HFF-Myc (cell line): ENCODE results near the gene PPP2R1A.

Experiments
- DNase-seq: peaks from one replicate; pipeline ENCODE4 v3.0.0-alpha.2; 2011; ENCODE audit warnings: low read depth; ENCODE audit errors: extremely low read depth
- H3K4me3 ChIP-seq: replicated peaks from 2 replicates; pipeline ENCODE4 v1.5.1; 2011; ENCODE audit warnings: low read depth, mild to moderate bottlenecking, control low read depth, low read length
- TF ChIP-seq, protein P1 (sequence below): IDR thresholded peaks from 2 replicates; pipeline ENCODE4 v1.5.1; 2012; ENCODE audit warnings: mild to moderate bottlenecking, low read depth, low read length, control low read depth; ENCODE audit errors: missing control alignments

The PPP2R1A gene

DNA sequence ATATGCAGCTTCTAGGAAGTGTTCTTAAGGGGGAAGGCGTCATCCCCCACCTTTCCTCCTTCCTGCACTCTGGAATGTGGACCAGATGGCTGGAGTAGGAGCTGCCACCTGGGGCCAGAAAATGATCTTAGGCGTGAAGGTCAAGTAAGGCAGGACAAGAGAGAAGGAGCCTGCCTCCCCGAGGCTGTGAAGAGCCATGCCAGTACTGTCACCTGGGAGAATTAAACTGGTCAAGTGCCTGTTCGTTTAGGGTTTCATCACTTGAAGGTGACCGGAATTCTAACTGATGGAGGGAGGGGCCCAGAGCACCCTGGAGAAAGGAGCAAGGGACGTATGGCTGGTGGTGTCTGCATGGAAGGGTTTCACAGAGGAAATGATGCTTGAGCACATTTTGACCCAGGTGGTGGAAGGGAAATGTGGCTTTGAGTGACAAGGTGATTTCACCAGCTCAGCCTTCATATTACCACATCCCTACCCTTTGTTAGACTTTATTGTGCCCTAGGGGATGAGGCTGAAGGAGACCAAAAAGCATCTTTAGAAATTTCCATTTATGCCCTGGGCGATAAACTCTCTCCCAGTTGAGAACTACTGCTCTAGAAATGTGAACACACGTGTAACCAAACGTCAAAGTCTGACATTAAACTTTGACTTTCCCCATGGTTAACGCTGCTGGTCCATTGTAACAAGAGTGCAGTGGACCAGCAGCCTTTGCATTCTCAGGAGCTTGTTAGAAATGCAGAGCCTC lies 37.5 kb downstream of the PPP2R1A start:
- H3K4me3 ChIP-seq, result no peak overlapping the region
- TF ChIP-seq, protein P1, sequence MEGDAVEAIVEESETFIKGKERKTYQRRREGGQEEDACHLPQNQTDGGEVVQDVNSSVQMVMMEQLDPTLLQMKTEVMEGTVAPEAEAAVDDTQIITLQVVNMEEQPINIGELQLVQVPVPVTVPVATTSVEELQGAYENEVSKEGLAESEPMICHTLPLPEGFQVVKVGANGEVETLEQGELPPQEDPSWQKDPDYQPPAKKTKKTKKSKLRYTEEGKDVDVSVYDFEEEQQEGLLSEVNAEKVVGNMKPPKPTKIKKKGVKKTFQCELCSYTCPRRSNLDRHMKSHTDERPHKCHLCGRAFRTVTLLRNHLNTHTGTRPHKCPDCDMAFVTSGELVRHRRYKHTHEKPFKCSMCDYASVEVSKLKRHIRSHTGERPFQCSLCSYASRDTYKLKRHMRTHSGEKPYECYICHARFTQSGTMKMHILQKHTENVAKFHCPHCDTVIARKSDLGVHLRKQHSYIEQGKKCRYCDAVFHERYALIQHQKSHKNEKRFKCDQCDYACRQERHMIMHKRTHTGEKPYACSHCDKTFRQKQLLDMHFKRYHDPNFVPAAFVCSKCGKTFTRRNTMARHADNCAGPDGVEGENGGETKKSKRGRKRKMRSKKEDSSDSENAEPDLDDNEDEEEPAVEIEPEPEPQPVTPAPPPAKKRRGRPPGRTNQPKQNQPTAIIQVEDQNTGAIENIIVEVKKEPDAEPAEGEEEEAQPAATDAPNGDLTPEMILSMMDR, result no peak
- no peak for DNase-seq

DNA sequence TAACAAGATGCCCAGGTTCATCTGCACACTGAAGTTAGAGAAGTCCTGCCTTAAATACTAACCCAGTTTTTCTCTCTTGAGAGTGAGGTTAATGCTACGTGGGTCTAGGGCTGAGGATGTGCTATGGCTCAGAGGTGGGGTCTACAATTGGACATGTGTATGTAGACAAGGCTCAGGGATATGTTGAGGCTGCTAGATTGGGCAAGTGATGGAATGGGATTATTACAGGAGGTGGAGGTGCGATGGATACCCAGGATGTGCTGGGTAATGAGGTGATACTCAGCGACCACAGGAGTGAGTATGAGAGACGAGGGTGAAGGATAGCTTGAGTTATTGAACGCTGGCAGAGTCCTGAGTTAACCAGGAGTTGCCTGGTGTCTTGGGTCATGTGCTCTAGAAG lies 38.1 kb downstream of the PPP2R1A start:
- no peak overlapping the region for H3K4me3 ChIP-seq
- DNase-seq, result no peak
- TF ChIP-seq, protein P1, result no peak

DNA sequence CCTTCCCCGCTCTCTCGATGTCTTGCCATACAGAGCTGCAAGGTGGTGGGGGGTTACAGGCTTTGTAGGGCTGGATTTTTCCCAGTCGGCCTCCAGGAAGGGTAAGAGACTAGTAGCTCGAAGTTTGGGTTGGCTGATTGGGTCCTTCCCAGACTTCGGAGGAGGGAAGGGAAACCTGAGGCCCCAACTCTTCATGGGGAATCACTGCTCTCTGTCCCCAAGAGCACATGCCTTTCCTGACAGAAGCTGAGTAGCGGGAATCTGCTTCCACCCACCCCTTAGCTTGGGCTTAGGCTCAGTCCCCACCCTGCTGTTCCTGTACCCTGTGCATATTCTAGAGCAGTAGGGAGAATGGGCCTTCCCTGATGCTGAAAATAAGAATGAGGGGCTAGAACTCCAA lies 39.7 kb downstream of the PPP2R1A start:
- no peak overlapping the region for H3K4me3 ChIP-seq
- TF ChIP-seq, protein P1, result no peak
- DNase-seq, result no peak

DNA sequence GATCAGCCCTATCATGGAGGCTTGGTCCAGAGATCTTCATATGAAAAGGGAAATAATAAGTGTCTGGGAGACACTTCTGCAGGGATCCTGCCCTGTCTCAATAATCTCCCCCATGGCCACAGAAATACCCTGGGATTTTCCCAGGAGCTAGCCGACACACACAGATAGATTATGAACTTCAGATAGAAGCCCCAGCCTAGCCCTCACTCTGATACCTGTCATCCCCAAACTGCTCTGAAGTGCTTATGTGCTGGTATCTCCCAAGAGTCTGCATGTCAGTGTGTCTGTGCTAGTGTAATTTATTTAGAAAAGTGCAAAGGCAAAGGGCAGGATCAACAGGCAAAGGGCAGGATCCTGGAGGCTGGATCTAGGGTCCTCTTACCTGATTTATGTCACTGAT lies 40.8 kb downstream of the PPP2R1A start:
- no peak for DNase-seq
- H3K4me3 ChIP-seq, result no peak overlapping the region
- TF ChIP-seq, protein P1, result no peak

DNA sequence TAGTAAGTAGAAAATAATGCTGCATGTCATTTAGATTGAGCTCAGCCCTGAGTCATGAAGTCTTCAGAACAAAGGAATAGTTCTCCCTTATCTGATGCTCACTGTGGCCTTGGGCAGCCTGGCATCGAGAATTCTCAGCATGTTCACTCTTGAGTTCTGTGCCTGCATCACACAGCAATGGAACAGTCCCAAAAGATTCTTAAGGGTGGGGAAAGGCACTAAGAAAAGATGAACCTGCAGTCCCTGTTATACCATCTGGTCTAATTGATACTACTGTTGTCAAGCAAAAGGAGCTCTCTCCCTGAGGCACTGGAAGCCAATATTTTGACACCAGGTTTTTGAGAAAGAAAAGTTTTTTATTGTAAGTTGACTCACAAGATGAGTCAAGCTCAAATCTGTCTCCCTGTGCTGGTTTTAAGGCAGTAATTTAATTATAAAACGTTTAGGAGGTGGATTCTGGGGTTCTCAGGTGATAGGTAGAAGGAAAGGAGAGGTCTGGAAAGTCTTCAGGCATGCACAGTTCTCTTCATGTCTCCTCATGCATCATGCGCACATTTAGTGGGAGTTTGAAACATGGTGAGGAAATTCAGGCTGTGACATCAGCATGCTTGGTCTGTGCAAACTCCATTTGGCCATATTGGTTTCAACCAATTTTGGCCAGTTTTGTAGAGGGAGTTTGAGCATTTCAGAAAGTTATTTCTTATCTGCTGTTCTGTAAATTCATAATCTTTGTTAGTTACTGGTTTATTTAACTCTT lies 41.5 kb downstream of the PPP2R1A start:
- DNase-seq, result no peak

DNA sequence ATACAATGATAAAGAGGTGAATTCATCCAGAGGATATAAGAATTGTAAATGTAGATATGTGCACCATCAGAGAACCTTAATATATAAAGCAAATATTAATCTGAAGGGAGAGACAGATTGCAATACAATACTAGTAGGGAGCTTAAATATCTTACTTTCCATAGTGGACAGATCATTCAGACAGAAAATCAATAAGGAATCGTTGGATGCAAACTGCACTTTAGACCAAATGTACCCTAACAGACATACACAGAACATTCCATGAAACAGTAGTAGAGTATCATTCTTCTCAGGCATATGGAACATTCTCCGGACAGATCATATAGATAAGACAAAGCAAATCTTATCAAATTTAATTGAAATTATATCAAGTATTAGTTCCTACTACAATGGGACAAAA lies 44.6 kb downstream of the PPP2R1A start:
- TF ChIP-seq, protein P1, result no peak
- no peak for DNase-seq
- no peak overlapping the region for H3K4me3 ChIP-seq

More for the DNA sequence above, 41.5 kb downstream of the PPP2R1A start:
- H3K4me3 ChIP-seq, result no peak overlapping the region
- TF ChIP-seq, protein P1, result no peak
